K562 (cell line): ENCODE measurements around the gene CCDC88C. TPM values are rescaled to one million over a fixed set of nuclear protein-coding genes. Genes with fewer than 3 reads are reported as not detected.

Experiments
- ATAC-seq: fragments of 200-7000 bp; cut with Tn5 transposase; 3 replicates; pipeline ENCODE4 v1.9.1; 2020; ENCODE audit warnings: moderate library complexity
- BruUV-seq: library from RNA; stranded (reverse); fragments of 400-500 nt; replicated peaks from 2 replicates; lab custom pipeline; 2021; lab: Mats Ljungman, UMichigan
- CTCF ChIA-PET: fragments of 300-600 bp; formaldehyde crosslinking; extraction: SDS; loops from one replicate; lab custom pipeline; 2021; ENCODE audit warnings: low intra/inter-chr PET ratio; lab: Yijun Ruan, JAX
- POLR2A ChIA-PET: fragments of 300-600, 350-650 bp; sonication (Branson Sonifier 250); formaldehyde crosslinking; extraction: SDS; loops from one replicate; lab custom pipeline; 2021; ENCODE audit warnings: antibody characterized with exemption, inconsistent platforms; lab: Yijun Ruan, JAX
- DNase-seq, 4 experiments: peaks; one replicate each; pipeline versions ENCODE4 v3.0.0 to v3.0.0-alpha.2; 2011 to 2018; ENCODE audit warnings: low spot score in 3 of 4, mixed read lengths in 3 of 4; ENCODE audit errors: extremely low read depth in 1 of 4
- FAIRE-seq: peaks from 2 replicates; lab custom pipeline; 2011; peaks lifted over from hg19 to GRCh38; lab: Jason Lieb, UNC
- H2AFZ ChIP-seq: 2 replicates; pipeline ENCODE4 v1.6.0; 2011; ENCODE audit warnings: low read depth, low read length, control low read depth, inconsistent platforms
- H3K27ac ChIP-seq: fragments of 200-600 bp; 3 replicates; pipeline ENCODE4 v1.8.0; 2011; ENCODE audit warnings: low read depth, mild to moderate bottlenecking, control low read depth, inconsistent platforms, low read length, moderate library complexity, mixed read lengths; ENCODE audit errors: extremely low read depth
- H3K27me3 ChIP-seq, 2 experiments: fragments of 300-600 bp in 1 of 2; 2 replicates in 1 of 2; 3 replicates in 1 of 2; pipeline versions ENCODE4 v1.6.0 to v1.8.0; 2011; ENCODE audit warnings: inconsistent platforms in 2 of 2, low read length in 2 of 2, mild to moderate bottlenecking in 1 of 2, mixed read lengths in 1 of 2, moderate library complexity in 1 of 2; ENCODE audit not compliant: control insufficient read depth in 2 of 2, insufficient read depth in 2 of 2
- H3K36me3 ChIP-seq: fragments of 300-600 bp; 3 replicates; pipeline ENCODE4 v1.8.0; 2011; ENCODE audit warnings: mild to moderate bottlenecking, low read length, inconsistent platforms; ENCODE audit not compliant: control insufficient read depth, insufficient read depth
- H3K4me1 ChIP-seq, 2 experiments: fragments of 200-600 bp in 1 of 2; replicated peaks in 1 of 2; 2 replicates in 1 of 2; 3 replicates in 1 of 2; pipeline versions ENCODE4 v1.5.1 to v1.8.0; 2011; ENCODE audit warnings: inconsistent platforms in 2 of 2, low read length in 2 of 2, mild to moderate bottlenecking in 1 of 2, mixed read lengths in 1 of 2, moderate library complexity in 1 of 2; ENCODE audit not compliant: control insufficient read depth in 2 of 2, insufficient read depth in 2 of 2
- H3K4me2 ChIP-seq: 2 replicates; pipeline ENCODE4 v1.6.1; 2011; ENCODE audit warnings: low read length, control low read depth, inconsistent platforms, mixed read lengths; ENCODE audit not compliant: insufficient read depth
- H3K4me3 ChIP-seq: fragments of 200-600 bp; sonication (generic), shearing (Covaris generic); 2 replicates; pipeline ENCODE4 v1.5.1; 2016; ENCODE audit warnings: control low read depth, inconsistent platforms
- H3K79me2 ChIP-seq: fragments of 200-600 bp; 3 replicates; pipeline ENCODE4 v1.8.0; 2011; ENCODE audit warnings: low read length, inconsistent platforms; ENCODE audit not compliant: control insufficient read depth, insufficient read depth
- H3K9ac ChIP-seq, 2 experiments: 2 replicates each; pipeline versions ENCODE4 v1.6.0 to v1.6.1; 2011; ENCODE audit warnings: low read depth in 2 of 2, low read length in 2 of 2, control low read depth in 1 of 2, inconsistent platforms in 1 of 2, mild to moderate bottlenecking in 1 of 2, mixed read lengths in 1 of 2; ENCODE audit not compliant: insufficient read depth in 1 of 2
- H3K9me1 ChIP-seq: one replicate; pipeline ENCODE4 v1.6.0; 2011; ENCODE audit warnings: inconsistent platforms, mild to moderate bottlenecking, low read length, moderate library complexity; ENCODE audit not compliant: control insufficient read depth, insufficient read depth
- H3K9me3 ChIP-seq: replicated peaks from 2 replicates; pipeline ENCODE4 v1.5.1; 2011; ENCODE audit warnings: low read depth, low read length, inconsistent platforms; ENCODE audit not compliant: control insufficient read depth, insufficient read depth
- H4K20me1 ChIP-seq: replicated peaks from 2 replicates; pipeline ENCODE4 v1.6.1; 2011; ENCODE audit warnings: low read length, inconsistent platforms, mixed read lengths; ENCODE audit not compliant: control insufficient read depth, insufficient read depth
- COPS2 ChIP-seq: fragments of 450-650 bp; conservative IDR thresholded peaks from 2 replicates; pipeline ENCODE4 v1.6.1; 2016; ENCODE audit warnings: mild to moderate bottlenecking, moderate library complexity
- DLX4 ChIP-seq: fragments of 250-450 bp; sonication (Bioruptor Pico); IDR thresholded peaks from 2 replicates; pipeline ENCODE4 v1.6.1; 2021; ENCODE audit warnings: mild to moderate bottlenecking
- ELF2 ChIP-seq: fragments of 250-450 bp; sonication (Bioruptor Pico); IDR thresholded peaks from 2 replicates; pipeline ENCODE4 v1.5.0; 2021; ENCODE audit warnings: mild to moderate bottlenecking
- EP300 ChIP-seq: IDR thresholded peaks from 2 replicates; pipeline ENCODE4 v1.6.1; 2012; ENCODE audit warnings: low read length, improper control_type of control experiment
- JUN ChIP-seq, 2 experiments: sonication (generic) in 1 of 2; formaldehyde crosslinking in 1 of 2; IDR thresholded peaks; 2 replicates each; pipeline versions ENCODE4 v1.6.1 to v1.8.0; 2012 to 2022; ENCODE audit warnings: borderline replicate concordance in 2 of 2, mild to moderate bottlenecking in 2 of 2, improper control_type of control experiment in 1 of 2, low read depth in 1 of 2, low read length in 1 of 2, missing genetic modification reagents in 1 of 2
- MAFF ChIP-seq: IDR thresholded peaks from 2 replicates; pipeline ENCODE4 v1.6.1; 2012; ENCODE audit warnings: low read length, improper control_type of control experiment
- MLLT1 ChIP-seq, 2 experiments: fragments of 450-650 bp; IDR thresholded peaks; 2 replicates each; pipeline ENCODE4 v1.6.1; 2016
- MTA2 ChIP-seq: fragments of 450-650 bp; IDR thresholded peaks from 2 replicates; pipeline ENCODE4 v1.6.1; 2016; ENCODE audit warnings: low read depth
- MTA3 ChIP-seq: fragments of 450-650 bp; formaldehyde crosslinking; IDR thresholded peaks from 2 replicates; pipeline ENCODE4 v1.6.1; 2017; ENCODE audit warnings: mild to moderate bottlenecking, borderline replicate concordance
- NR2C2 ChIP-seq, 2 experiments: fragments of 200-800 bp in 1 of 2; sonication (Bioruptor generic) in 1 of 2; sonication (generic) in 1 of 2; formaldehyde crosslinking in 1 of 2; IDR thresholded peaks; 2 replicates each; pipeline versions ENCODE4 v1.6.1 to v1.8.0; 2016 to 2022; ENCODE audit warnings: mild to moderate bottlenecking in 1 of 2, missing compliant biosample characterization in 1 of 2, missing genetic modification characterization in 1 of 2, missing genetic modification reagents in 1 of 2
- PURB ChIP-seq: sonication (generic); formaldehyde crosslinking; IDR thresholded peaks from 2 replicates; pipeline ENCODE4 v1.9.0; 2021; ENCODE audit warnings: low read depth, mild to moderate bottlenecking, missing genetic modification reagents
- SOX6 ChIP-seq: fragments of 450-650 bp; IDR thresholded peaks from 2 replicates; pipeline ENCODE4 v1.6.1; 2014; ENCODE audit warnings: mild to moderate bottlenecking
- TFE3 ChIP-seq: fragments of 450-650 bp; formaldehyde crosslinking; IDR thresholded peaks from 2 replicates; pipeline ENCODE4 v1.4.0; 2020; ENCODE audit warnings: mild to moderate bottlenecking, mixed read lengths
- YBX1 ChIP-seq: fragments of 450-650 bp; IDR thresholded peaks from 2 replicates; pipeline ENCODE4 v1.7.1; 2016; ENCODE audit warnings: mild to moderate bottlenecking
- ZNF24 ChIP-seq: fragments of 450-650 bp; IDR thresholded peaks from 2 replicates; pipeline ENCODE4 v1.6.1; 2016
- ZNF444 ChIP-seq: fragments of 250-450 bp; sonication (Bioruptor Pico); IDR thresholded peaks from 2 replicates; pipeline ENCODE4 v1.4.0; 2020; ENCODE audit warnings: mild to moderate bottlenecking, moderate library complexity
- ZNF512 ChIP-seq: IDR thresholded peaks from 2 replicates; pipeline ENCODE4 v1.6.1; 2016; ENCODE audit warnings: missing genetic modification characterization, missing compliant biosample characterization
- WGBS: fragments of 100-300 bp; shearing (Covaris generic); methylation state at CpG from one replicate; pipeline ENCODE4 v1.1.6; 2016; ENCODE audit warnings: low coverage, mixed read lengths; ENCODE audit not compliant: insufficient coverage; ENCODE audit errors: missing lambda C conversion rate; 5-methylcytosine and 5-hydroxymethylcytosine counted together
- in situ Hi-C: fragments of 300-500 bp; cut with MboI; formaldehyde crosslinking; loops from 4 replicates; pipeline ENCODE4 v1.15.0; 2018; ENCODE audit warnings: inconsistent platforms, mixed read lengths
- intact Hi-C: fragments of 100-400 bp; cut with micrococcal nuclease; formaldehyde crosslinking; loops from 2 replicates; pipeline ENCODE4 v1.14.2; 2022
- polyA plus RNA-seq, 8 experiments: library from polyadenylated mRNA; depleted of rRNA in 4 of 8; stranded (reverse) in 5 of 8; unstranded in 3 of 8; fragments of >200 nt; fragmentation: Nextera tagmentation in 2 of 8; fragmentation: Illumina TruSeq in 1 of 8; extraction: Ambion mirVana in 2 of 8; extraction: Trizol in 1 of 8; gene quantifications; 2 replicates each; pipeline versions ENCODE4 v1.2.1 to v1.2.3, GENCODE V29; 2011 to 2014; ENCODE audit warnings: inconsistent platforms in 1 of 8, missing spikeins in 1 of 8
- total RNA-seq, 7 experiments: library from RNA; depleted of rRNA in 6 of 7; stranded (reverse); fragments of >200 nt in 6 of 7; fragmentation: Illumina TruSeq in 2 of 7; extraction: Trizol in 2 of 7; gene quantifications; 2 replicates each; pipeline versions ENCODE4 v1.2.1 to v1.2.3, GENCODE V29; 2011 to 2021; ENCODE audit warnings: low replicate concordance in 1 of 7

Gene CCDC88C
- total and polyA plus RNA-seq, 9 of the 15 experiments (the other 6 are each of a cell fraction or from before 2014, with no cell fraction given), result 0.62 to 22.5 (median 10.7) TPM

- Histone ChIP-seq H2AFZ (no peak overlapping the region), H3K4me2 (no peak overlapping the region), H3K27me3 (no peaks in the 10 kb centered on the region), H3K4me1 (peaks cover 5 to 15% of the 10 kb centered on the region in 2 experiments; a peak in 3 of 5 replicates), H3K9me1 (peaks cover 3% of the 10 kb centered on the region), H3K9me3 (no peaks in the 10 kb centered on the region), H3K79me2 (no peaks in the 10 kb centered on the region), H3K27ac (no peak overlapping the region), H4K20me1 (no peaks in the 10 kb centered on the region), H3K4me3 (no peak overlapping the region), H3K9ac (no peak overlapping the region), H3K36me3 (peaks cover 66% of the 10 kb centered on the region; the same call in 2 of the 3 replicates)
- no peak for FAIRE-seq
- DNase-seq, result no peak
- intact Hi-C loops (no loop called here), in situ Hi-C loops (loop anchor here (10.0 kb wide), 1 partner anchor 105 kb away; no protein-coding TSS in a partner anchor)
- TF ChIP-seq COPS2 (no peak), ZNF444 (CRISPR knock-in tag) (no peak), YBX1 (no peak), ZNF512 (tag) (no peak), DLX4 (CRISPR knock-in tag) (no peak), MAFF (no peak), MTA3 (no peak), PURB (CRISPR knock-in tag) (no peak), ZNF24 (no peak), ELF2 (CRISPR knock-in tag) (no peak), SOX6 (no peak), MLLT1 (IDR thresholded peaks at IDR 0.05) (no peak), TFE3 (no peak), NR2C2 (CRISPR knock-in tag; IDR thresholded peaks at IDR 0.05) (no peak), NR2C2 (tag; IDR thresholded peaks at IDR 0.05) (no peak), JUN (IDR thresholded peaks at IDR 0.05; ENCODE audit: borderline replicate concordance, low read depth, low read length) (no peak), JUN (CRISPR knock-in tag; IDR thresholded peaks at IDR 0.05; ENCODE audit: borderline replicate concordance) (no peak), EP300 (no peak), MTA2 (no peak)
- ChIA-PET CTCF (no interaction called here), POLR2A (interaction anchor here (0.6 kb wide), 2 partner anchors 59 to 105 kb away, joined by 3 to 5 read pairs; no protein-coding TSS in a partner anchor)
- no peak for ATAC-seq
- 89% methylated on average over 3 of the region's 9 CpGs for WGBS
- no TSS peak for BruUV-seq
These were observed 97.4 kb downstream of the CCDC88C start for GRCh38 chr14:91320266-91320665.
